HG03095 (cell line): Measurements from ENCODE around the gene EFHD2.
"Not testable (repeated sequence)": the region's sequence is repeated elsewhere in the genome, so short reads cannot be mapped to it uniquely, and the experiment has no call there.

Source experiments
- ATAC-seq: cut with Tn5 transposase; IDR thresholded peaks from one replicate; pipeline ENCODE4 v1.9.1; 2021; ENCODE audit warnings: moderate library complexity; ENCODE audit not compliant: unreplicated experiment

EFHD2 gene

DNA sequence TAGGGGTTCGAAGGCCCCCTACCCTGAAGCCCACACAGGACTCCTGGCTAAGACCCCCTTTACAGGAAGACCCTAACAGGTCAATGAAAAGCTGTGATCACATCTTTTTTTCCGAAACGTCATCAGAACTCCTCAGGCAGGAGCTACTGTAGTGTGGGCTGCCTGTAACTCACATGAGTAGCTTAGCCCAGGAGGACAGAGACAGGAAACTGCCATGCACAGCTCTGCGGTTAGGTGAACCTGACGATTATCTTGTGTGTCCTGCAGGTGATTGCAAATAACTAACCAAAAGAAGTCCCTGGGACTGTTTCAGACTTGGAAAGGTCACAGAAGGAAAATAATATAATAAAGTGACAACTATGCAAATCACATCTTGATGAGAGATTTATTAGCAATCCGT lies 62.0 kb downstream of the EFHD2 start:
- ATAC-seq, result not testable (repeated sequence)

- ATAC-seq, result no peak
Observed at GRCh38 chr1:15472587-15472986, 62.9 kb downstream of the EFHD2 start.

DNA sequence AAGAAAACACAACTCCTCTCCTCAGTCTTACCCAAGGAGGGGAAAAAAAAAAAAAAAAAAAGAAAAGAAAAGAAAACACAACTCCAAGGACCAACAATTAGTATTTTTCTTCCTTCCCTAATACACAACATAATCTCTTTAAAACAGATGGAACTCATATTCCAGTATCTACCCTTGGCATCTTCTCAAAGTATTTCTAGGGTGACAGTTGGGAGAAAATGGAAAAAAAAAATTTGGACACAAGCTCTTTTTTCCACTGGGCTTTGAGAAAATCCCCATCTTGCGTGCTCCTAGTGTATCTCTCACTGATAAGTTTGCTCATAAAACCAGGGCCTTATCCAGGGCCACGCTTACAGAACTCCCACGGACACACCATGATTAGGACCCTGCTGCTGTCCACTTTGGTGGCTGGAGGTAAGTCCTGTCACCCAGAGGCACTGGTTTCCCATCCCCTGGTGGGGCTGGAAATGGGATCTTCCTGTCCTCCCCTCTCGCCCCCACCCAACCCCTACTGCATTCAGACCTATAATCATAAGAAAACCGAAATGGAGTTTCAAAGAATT lies 66.1 kb downstream of the EFHD2 start, which contains the start of gene CELA2B:
CELA2B (plus strand) TSS at position 353 of the 563 bp plus-strand sequence; CDS start at position 375, 22 bp downstream.
- ATAC-seq, result no peak

DNA sequence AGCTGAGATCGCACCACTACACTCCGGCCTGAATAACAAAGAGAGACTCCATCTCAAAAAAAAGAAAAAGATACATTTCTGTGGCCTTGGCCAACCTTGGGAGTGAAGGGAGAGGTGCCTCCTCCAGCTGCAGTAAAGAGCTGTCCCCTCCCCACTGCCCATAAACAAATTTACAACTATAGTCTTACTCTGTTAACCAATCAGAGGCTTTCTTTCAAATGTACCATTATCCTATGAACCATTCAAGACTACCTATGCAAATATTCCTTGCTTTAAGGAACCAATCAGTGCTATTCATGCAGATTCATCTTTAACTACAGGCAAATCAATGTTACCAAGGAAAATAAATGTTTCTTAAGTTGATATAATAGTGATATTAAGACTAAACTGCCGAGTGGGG lies 67.2 kb downstream of the EFHD2 start:
- ATAC-seq, result no peak

DNA sequence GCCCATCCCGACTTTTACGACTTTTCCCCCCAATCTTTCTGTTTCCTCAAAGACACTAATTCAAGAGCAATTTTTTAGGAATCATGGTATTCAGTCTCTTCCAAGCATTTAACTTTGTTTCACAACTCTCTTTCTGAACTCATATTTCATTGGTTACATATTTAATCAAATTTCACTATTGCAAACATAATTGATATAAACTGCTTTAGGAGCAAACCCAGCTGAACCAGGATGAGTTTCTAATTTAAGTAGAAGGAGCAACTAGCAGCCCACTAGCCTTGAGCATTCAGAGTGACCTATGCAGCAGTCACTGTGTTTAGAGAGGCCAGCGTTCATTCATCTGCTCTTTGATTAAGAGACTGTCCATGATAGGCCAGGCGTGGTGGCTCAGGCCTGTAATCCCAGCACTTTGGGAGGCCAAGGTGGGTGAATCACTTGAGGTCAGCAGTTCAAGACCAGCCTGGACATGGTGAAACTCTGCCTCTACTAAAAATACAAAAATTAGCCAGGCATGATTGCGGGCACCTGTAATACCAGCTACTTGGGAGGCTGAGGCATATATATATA lies 68.0 kb downstream of the EFHD2 start:
- ATAC-seq, result no peak
